Measurements from ENCODE around the gene ACTN3.
"Not testable (repeated sequence)": the region's sequence is repeated elsewhere in the genome, so short reads cannot be mapped to it uniquely, and the experiment has no call there.

The ACTN3 gene

GRCh38 chr11:66546368-66546965 is at the start of gene ACTN3:
Gene ACTN3, plus strand, starts transcription at chr11:66546903. Its CDS starts 35 bp downstream, at chr11:66546938.
- no peak for DNase-seq (ENCODE audit: low read depth in 2 of 2)

- no peak for DNase-seq (ENCODE audit: low read depth in 2 of 2)
Measured at GRCh38 chr11:66497206-66497605, 49.5 kb upstream of the ACTN3 start.

GRCh38 chr11:66498506-66498905 is 48.2 kb upstream of the ACTN3 start:
- DNase-seq (ENCODE audit: low read depth in 2 of 2), result no peak

- DNase-seq (ENCODE audit: low read depth in 2 of 2), result no peak
Measured at GRCh38 chr11:66505276-66505816, 41.4 kb upstream of the ACTN3 start.

GRCh38 chr11:66509131-66509561 is 37.6 kb upstream of the ACTN3 start:
- no peak for DNase-seq (ENCODE audit: low read depth in 2 of 2)

GRCh38 chr11:66510271-66510989 is 36.3 kb upstream of the ACTN3 start, which contains the start of gene BBS1:
Gene BBS1, plus strand, starts transcription at chr11:66510635. Its CDS starts 25 bp downstream, at chr11:66510660.
- DNase-seq (ENCODE audit: low read depth in 2 of 2), result peak; percentile 49 to 73

GRCh38 chr11:66510990-66511339 is 35.7 kb upstream of the ACTN3 start:
- DNase-seq (ENCODE audit: low read depth in 2 of 2), result no peak

GRCh38 chr11:66523611-66524010 is 23.1 kb upstream of the ACTN3 start:
- DNase-seq (ENCODE audit: low read depth in 2 of 2), result no peak

GRCh38 chr11:66524304-66525040 is 22.2 kb upstream of the ACTN3 start:
- DNase-seq (ENCODE audit: low read depth in 2 of 2), result no peak

- DNase-seq (ENCODE audit: low read depth in 2 of 2), result no peak
Measured at GRCh38 chr11:66529069-66529468, 17.6 kb upstream of the ACTN3 start.

GRCh38 chr11:66529655-66530054 is 17.0 kb upstream of the ACTN3 start:
- no peak for DNase-seq (ENCODE audit: low read depth in 2 of 2)

GRCh38 chr11:66530927-66531709 is 15.6 kb upstream of the ACTN3 start:
- no peak for DNase-seq (ENCODE audit: low read depth in 2 of 2)

GRCh38 chr11:66531841-66532240 is 14.9 kb upstream of the ACTN3 start:
- DNase-seq (ENCODE audit: low read depth in 2 of 2), result no peak

GRCh38 chr11:66532784-66533183 is 13.9 kb upstream of the ACTN3 start:
- no peak for DNase-seq (ENCODE audit: low read depth in 2 of 2)

- no peak for DNase-seq (ENCODE audit: low read depth in 2 of 2)
Measured at GRCh38 chr11:66539170-66539869, 7.4 kb upstream of the ACTN3 start.

- no peak for DNase-seq (ENCODE audit: low read depth in 2 of 2)
Measured at GRCh38 chr11:66539870-66540213, 6.9 kb upstream of the ACTN3 start.

GRCh38 chr11:66540598-66540997 is 6.1 kb upstream of the ACTN3 start:
- not testable (repeated sequence) for DNase-seq (ENCODE audit: low read depth in 2 of 2)

- DNase-seq (ENCODE audit: low read depth in 2 of 2), result no peak
Measured at GRCh38 chr11:66541892-66542291, 4.8 kb upstream of the ACTN3 start.

- no peak for DNase-seq (ENCODE audit: low read depth in 2 of 2)
Measured at GRCh38 chr11:66542362-66542761, 4.3 kb upstream of the ACTN3 start.

GRCh38 chr11:66543263-66544107 is 3.2 kb upstream of the ACTN3 start:
- DNase-seq (ENCODE audit: low read depth in 2 of 2), result peak; percentile 26 to 44

All from stimulated activated CD8-positive, alpha-beta memory T cell treated with anti-CD3 and anti-CD28 coated beads, Interleukin-7, amount 100 ng/mL, for 4 hours (primary cell).